ENCODE measurements around the gene ATN1. TPM values are rescaled to one million over a fixed set of nuclear protein-coding genes. Genes with fewer than 3 reads are reported as not detected.
"Not testable (repeated sequence)": the region's sequence is repeated elsewhere in the genome, so short reads cannot be mapped to it uniquely, and the experiment has no call there.

ATN1 gene
- total RNA-seq, 1 experiment from 2014 or later = 126 TPM

- Histone ChIP-seq H3K4me1 (peaks cover 37% of the 10 kb centered on the region), H3K9me3 (no peaks in the 10 kb centered on the region), H3K4me3 (ENCODE audit: low read depth, low read length) (peak overlapping the region; percentile 34), H3K36me3 (ENCODE audit: control insufficient read depth, insufficient read depth, low read length) (no peaks in the 10 kb centered on the region), H3K27me3 (replicated peaks; ENCODE audit: control insufficient read depth, insufficient read depth, low read length) (no peaks in the 10 kb centered on the region)
- no TSS peak for BruUV-seq (replicated peaks)
- H3K27me3 Mint-ChIP-seq (ENCODE audit: insufficient read depth, unreplicated experiment) = no peaks in the 10 kb centered on the region
- intact Hi-C loops (cut with micrococcal nuclease; ENCODE audit: unreplicated experiment) = loop anchor here (1.0 kb wide), 5 partner anchors 13 to 72 kb away; partner anchors contain the start of genes CDCA3, LRRC23 and SPSB2
- H3K27ac Mint-ChIP-seq (ENCODE audit: unreplicated experiment) = peak overlapping the region; percentile 96
- CTCF ChIA-PET = interaction anchor here (0.6 to 2.5 kb wide), 20 partner anchors 9 to 220 kb away, joined by 3 to 87 read pairs (median 7); partner anchors contain the start of genes C12orf57, CDCA3, COPS7A and ENO2
- no peaks in the 10 kb centered on the region for H3K9me3 Mint-ChIP-seq (ENCODE audit: unreplicated experiment)
- POLR2A ChIA-PET = interaction anchor here (0.5 to 2.3 kb wide), 18 partner anchors 10 to 222 kb away, joined by 3 to 56 read pairs (median 5); partner anchors contain the start of genes C12orf57, CDCA3, ENO2 and LRRC23
- peaks cover 5% of the 10 kb centered on the region for H3K4me1 Mint-ChIP-seq (ENCODE audit: low read depth, unreplicated experiment)
- peak; percentile 98 to 100 for DNase-seq
- H3K36me3 Mint-ChIP-seq (ENCODE audit: insufficient read depth, unreplicated experiment) = peaks cover 47% of the 10 kb centered on the region
- peak overlapping the region; percentile 80 for H3K4me3 Mint-ChIP-seq (ENCODE audit: unreplicated experiment)
- peak; percentile 82 to 95 for TF ChIP-seq CTCF (IDR thresholded peaks at IDR 0.05; ENCODE audit: insufficient read depth in 1 of 2, low read depth in 1 of 2, low read length in 1 of 2, severe bottlenecking in 1 of 2, unreplicated experiment in 1 of 2)
Measured at GRCh38 chr12:6890789-6891645, 36.7 kb upstream of the ATN1 start.

GRCh38 chr12:6891646-6892001, 36.1 kb upstream of the ATN1 start:
- Histone ChIP-seq H3K27me3 (replicated peaks; ENCODE audit: control insufficient read depth, insufficient read depth, low read length) (no peaks in the 10 kb centered on the region), H3K4me3 (ENCODE audit: low read depth, low read length) (peak overlapping the region; percentile 34), H3K4me1 (peaks cover 36% of the 10 kb centered on the region), H3K9me3 (no peaks in the 10 kb centered on the region), H3K36me3 (ENCODE audit: control insufficient read depth, insufficient read depth, low read length) (no peaks in the 10 kb centered on the region)
- Mint-ChIP-seq H3K4me1 (ENCODE audit: low read depth, unreplicated experiment) (no peaks in the 10 kb centered on the region), H3K27me3 (ENCODE audit: insufficient read depth, unreplicated experiment) (no peaks in the 10 kb centered on the region), H3K36me3 (ENCODE audit: insufficient read depth, unreplicated experiment) (peaks cover 41% of the 10 kb centered on the region), H3K4me3 (ENCODE audit: unreplicated experiment) (peak overlapping the region; percentile 80), H3K27ac (ENCODE audit: unreplicated experiment) (peak overlapping the region; percentile 96), H3K9me3 (ENCODE audit: unreplicated experiment) (no peaks in the 10 kb centered on the region)
- ChIA-PET CTCF (interaction anchor here (0.5 to 2.5 kb wide), 20 partner anchors 10 to 219 kb away, joined by 3 to 87 read pairs (median 7); partner anchors contain the start of genes C12orf57, CDCA3, COPS7A and ENO2), POLR2A (interaction anchor here (0.5 to 2.3 kb wide), 15 partner anchors 11 to 223 kb away, joined by 3 to 56 read pairs (median 5); partner anchors contain the start of genes C12orf57, CDCA3, ENO2 and RNU7-1)
- intact Hi-C loops (cut with micrococcal nuclease; ENCODE audit: unreplicated experiment) = loop anchor here (1.0 kb wide), 5 partner anchors 13 to 72 kb away; partner anchors contain the start of genes CDCA3, LRRC23 and SPSB2
- TSS peak; percentile 81 for BruUV-seq (replicated peaks)
- DNase-seq = no peak
- no peak for TF ChIP-seq CTCF (IDR thresholded peaks at IDR 0.05; ENCODE audit: insufficient read depth in 1 of 2, low read depth in 1 of 2, low read length in 1 of 2, severe bottlenecking in 1 of 2, unreplicated experiment in 1 of 2)

- POLR2A ChIA-PET = interaction anchor here (0.9 to 2.3 kb wide), 2 partner anchors 24 to 52 kb away, joined by 4 to 20 read pairs; partner anchors contain the start of genes C12orf57 and RNU7-1
- H3K9me3 Mint-ChIP-seq (ENCODE audit: unreplicated experiment); H3K27me3 ChIP-seq (replicated peaks; ENCODE audit: control insufficient read depth, insufficient read depth, low read length); H3K4me3 ChIP-seq (ENCODE audit: low read depth, low read length); H3K36me3 ChIP-seq (ENCODE audit: control insufficient read depth, insufficient read depth, low read length); H3K27me3 Mint-ChIP-seq (ENCODE audit: insufficient read depth, unreplicated experiment); H3K4me1 Mint-ChIP-seq (ENCODE audit: low read depth, unreplicated experiment); DNase-seq; H3K9me3 ChIP-seq; intact Hi-C loops (cut with micrococcal nuclease; ENCODE audit: unreplicated experiment); BruUV-seq (replicated peaks); H3K27ac Mint-ChIP-seq (ENCODE audit: unreplicated experiment): not testable (repeated sequence)
- CTCF ChIA-PET = interaction anchor here (1.8 to 2.5 kb wide), 5 partner anchors 20 to 54 kb away, joined by 6 to 87 read pairs (median 13); partner anchors contain the start of genes C12orf57, ENO2, RNU7-1 and SPSB2
- H3K4me3 Mint-ChIP-seq (ENCODE audit: unreplicated experiment) = peak overlapping the region; percentile 80
- H3K36me3 Mint-ChIP-seq (ENCODE audit: insufficient read depth, unreplicated experiment) = peaks cover 38% of the 10 kb centered on the region
- H3K4me1 ChIP-seq = peaks cover 25% of the 10 kb centered on the region
Measured at GRCh38 chr12:6892683-6893082, 35.1 kb upstream of the ATN1 start.
